Measurements from ENCODE around the gene MATCAP1.

MATCAP1 gene

DNA sequence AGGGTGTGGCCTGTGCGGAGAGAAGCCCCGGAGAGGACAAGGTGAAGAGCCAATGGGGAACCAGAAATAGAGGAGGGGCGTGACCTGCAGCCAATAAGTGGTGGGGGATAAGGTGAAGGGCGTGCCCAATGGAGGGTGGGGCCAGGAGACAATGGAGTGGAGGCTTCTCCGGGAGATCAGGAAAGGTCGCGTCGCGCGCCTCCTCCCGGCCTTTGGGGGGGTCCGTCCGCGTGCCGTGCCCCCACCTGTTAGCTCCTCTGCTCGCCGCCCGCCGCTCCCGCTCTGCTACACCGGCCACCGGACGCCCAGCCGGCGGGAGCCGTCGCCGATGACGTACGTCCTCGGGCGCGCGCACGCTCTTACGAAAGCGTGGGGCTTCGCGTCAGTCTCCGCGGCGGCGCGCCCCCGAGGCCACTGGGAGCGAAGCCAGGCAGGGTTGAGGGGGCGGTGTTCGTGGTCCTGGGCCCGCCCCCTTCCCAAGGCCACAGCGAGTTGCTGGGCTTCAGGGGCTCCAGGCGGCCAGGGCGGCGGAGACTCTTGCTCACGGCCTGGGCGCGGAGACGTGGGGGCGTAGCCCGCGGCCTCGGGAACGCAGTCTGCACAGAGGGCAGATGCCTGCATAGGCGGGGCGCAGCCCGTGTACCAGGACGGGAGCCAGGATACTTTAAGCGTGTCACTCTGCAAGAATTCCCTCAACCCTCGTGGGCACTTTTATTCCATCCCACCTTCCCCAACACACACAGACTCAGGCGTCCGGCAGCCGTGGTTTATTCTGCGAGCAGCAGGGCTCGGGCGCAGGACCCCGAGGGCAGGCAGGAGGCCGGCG is at the start of gene MATCAP1:
MATCAP1 (minus strand) TSS at position 337 of the 826 bp plus-strand sequence. CDS start 3,353 bp downstream, outside the sequence.
- no peak for TF ChIP-seq CTCF (IDR thresholded peaks at IDR 0.05)

- no peak for TF ChIP-seq CTCF (IDR thresholded peaks at IDR 0.05)
Measured at GRCh38 chr16:67230809-67231660, 47.3 kb upstream of the MATCAP1 start.

DNA sequence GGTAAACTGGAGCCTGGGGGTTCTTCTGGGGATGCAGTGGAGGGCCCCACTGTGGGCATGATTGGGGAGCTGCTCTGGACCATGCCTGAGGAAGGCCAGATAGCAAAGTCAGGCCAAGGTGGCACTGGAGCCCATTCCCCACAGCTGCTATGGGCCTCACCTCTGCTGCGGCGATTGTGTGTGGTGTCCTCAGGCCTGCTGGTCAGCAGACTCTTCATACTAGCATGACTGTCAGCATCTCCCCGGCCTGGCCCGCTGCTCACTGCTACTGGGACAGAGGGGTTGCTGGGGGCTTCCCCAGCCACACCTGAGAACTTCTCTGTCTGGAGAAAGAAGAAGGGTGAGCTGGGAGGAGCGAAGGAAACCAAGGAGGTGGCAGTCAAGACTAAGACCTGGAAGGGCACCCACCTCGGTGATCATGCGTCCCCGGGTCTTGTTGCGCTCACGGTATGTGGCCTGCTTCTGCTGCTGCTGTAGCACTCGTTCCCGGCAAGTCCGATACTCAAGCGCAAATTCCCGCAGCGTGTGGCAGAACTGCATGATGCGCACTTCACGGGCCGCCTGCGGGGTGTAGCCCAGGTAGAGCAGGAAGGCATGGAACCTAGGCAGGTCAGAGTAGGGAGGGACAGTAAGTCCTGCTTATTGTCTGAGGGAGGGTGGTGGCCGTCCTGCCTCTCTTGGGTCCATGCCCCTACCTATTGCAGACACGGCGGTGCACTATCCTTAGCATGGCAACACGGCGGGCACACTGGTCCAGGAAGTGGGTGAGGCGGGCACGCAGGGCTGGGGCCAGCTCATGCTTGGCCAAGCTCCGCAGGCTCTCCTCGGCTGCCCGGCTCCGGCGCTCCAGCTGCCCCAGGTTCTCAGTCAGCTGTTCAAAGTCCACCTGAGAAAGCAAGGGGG is 46.4 kb upstream of the MATCAP1 start:
- no peak for TF ChIP-seq CTCF (IDR thresholded peaks at IDR 0.05)

DNA sequence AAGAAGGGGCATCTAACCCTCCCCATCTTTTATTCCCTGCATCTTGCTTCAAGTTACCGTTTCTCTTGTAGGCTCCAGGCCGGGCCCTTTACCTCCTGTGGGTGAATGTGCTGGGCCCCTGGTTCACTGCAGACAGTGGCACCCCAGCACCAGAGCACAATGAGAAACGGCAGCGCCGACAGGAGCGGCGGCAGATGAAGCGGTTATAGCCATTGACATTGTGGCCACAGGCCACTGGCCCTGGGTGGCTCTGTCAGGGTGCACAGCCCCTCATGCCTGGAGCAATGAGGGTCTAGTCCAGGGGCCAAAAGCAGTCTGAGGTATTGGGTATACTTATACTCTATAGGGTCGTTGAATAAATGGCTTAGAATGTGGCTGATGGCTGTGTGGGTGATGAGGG is 45.1 kb upstream of the MATCAP1 start:
- no peak for TF ChIP-seq CTCF (IDR thresholded peaks at IDR 0.05)

DNA sequence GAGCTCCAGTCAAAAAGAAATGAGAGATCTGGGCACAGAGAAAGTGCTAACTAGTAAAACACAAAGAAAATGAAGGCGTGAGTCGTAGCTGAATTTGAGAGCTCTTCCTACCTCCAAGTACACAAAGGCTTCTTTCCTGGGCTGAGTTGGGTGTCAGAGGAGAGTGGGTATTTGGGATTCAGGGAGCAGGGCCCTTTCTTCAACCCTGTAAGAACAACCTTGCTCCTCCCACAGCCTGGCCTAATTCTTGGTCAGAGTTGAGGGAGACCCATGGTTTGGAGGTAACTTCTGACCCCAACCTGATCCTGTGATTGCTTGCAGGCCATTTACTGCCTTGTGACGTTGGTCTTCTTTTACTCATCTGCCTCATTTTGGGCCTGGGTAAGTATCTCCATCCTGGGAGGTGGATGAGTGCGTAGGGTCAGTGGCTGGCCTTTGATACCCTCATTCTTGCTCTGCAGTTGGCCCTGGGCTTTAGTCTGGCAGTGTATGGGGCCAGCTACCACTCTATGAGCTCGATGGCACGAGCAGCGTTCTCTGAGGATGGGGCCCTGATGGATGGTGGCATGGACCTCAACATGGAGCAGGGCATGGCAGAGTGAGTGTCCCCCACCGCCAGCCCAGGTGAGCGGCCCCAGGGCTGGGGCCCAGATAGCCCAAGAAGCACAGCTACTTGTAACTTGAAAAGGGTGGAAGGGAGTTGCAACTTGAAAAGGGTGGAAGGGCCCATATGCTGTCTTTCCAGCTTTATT is 44.4 kb upstream of the MATCAP1 start:
- TF ChIP-seq CTCF (IDR thresholded peaks at IDR 0.05): no peak

DNA sequence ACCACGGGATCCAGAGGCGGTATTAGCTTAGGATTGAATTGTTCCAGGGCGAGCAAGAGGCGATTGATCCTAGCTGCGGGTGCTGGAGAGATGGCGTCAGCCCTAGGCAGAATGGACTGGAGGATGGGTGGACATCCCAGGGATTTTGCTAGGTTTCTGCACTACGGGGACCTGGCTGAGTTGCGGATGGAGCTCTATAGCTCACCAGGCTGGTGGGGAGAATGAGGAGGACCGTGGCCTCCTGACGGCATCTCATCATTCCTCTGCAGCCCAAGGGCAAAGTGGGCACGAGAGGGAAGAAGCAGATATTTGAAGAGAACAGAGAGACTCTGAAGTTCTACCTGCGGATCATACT is 43.8 kb upstream of the MATCAP1 start:
- TF ChIP-seq CTCF (IDR thresholded peaks at IDR 0.05): no peak

Measured in LNCAP (cell line).